K562 (cell line): ENCODE data around the gene PPARD. TPM values are rescaled to one million over a fixed set of nuclear protein-coding genes. Genes with fewer than 3 reads are reported as not detected.

ENCODE experiments used
- ATF7 ChIP-seq: fragments of 450-650 bp; IDR thresholded peaks from 2 replicates; pipeline ENCODE4 v1.7.1; 2014; ENCODE audit warnings: mild to moderate bottlenecking, moderate library complexity
- BCOR ChIP-seq: fragments of 450-650 bp; IDR thresholded peaks from 2 replicates; pipeline ENCODE4 v1.6.1; 2016
- E2F1 ChIP-seq: sonication (generic); formaldehyde crosslinking; IDR thresholded peaks from 2 replicates; pipeline ENCODE4 v1.8.1; 2023; ENCODE audit warnings: mild to moderate bottlenecking, missing genetic modification reagents, moderate library complexity
- ESRRA ChIP-seq: fragments of 450-650 bp; IDR thresholded peaks from 2 replicates; pipeline ENCODE4 v1.6.1; 2014; ENCODE audit warnings: low read depth, mild to moderate bottlenecking, moderate library complexity, borderline replicate concordance
- FOSL1 ChIP-seq: fragments of 200-800 bp; sonication (Bioruptor generic); conservative IDR thresholded peaks from 2 replicates; pipeline ENCODE4 v1.6.1; 2016; ENCODE audit warnings: missing genetic modification characterization, missing compliant biosample characterization
- HDAC8 ChIP-seq: fragments of 450-650 bp; IDR thresholded peaks from 2 replicates; pipeline ENCODE4 v1.6.1; 2016; ENCODE audit warnings: mild to moderate bottlenecking, missing genetic modification characterization, moderate library complexity, missing compliant biosample characterization
- HIVEP1 ChIP-seq: fragments of 250-450 bp; sonication (Bioruptor Pico); IDR thresholded peaks from 2 replicates; pipeline ENCODE4 v1.4.0; 2020; ENCODE audit warnings: mild to moderate bottlenecking
- HOXB6 ChIP-seq: fragments of 250-450 bp; sonication (Bioruptor Pico); IDR thresholded peaks from 2 replicates; pipeline ENCODE4 v1.5.1; 2022; ENCODE audit warnings: mild to moderate bottlenecking, borderline replicate concordance
- MITF ChIP-seq: IDR thresholded peaks from 2 replicates; pipeline ENCODE4 v1.6.1; 2014; ENCODE audit warnings: antibody characterized with exemption
- PCBP1 ChIP-seq: fragments of 200-400 bp; formaldehyde crosslinking; IDR thresholded peaks from 2 replicates; pipeline ENCODE4 v1.6.1; 2018; ENCODE audit warnings: mild to moderate bottlenecking, low read depth, low read length; ENCODE audit not compliant: poor library complexity, severe bottlenecking
- SAP30 ChIP-seq: fragments of 200-600 bp; sonication (generic); IDR thresholded peaks from 2 replicates; pipeline ENCODE4 v1.6.1; 2012; ENCODE audit warnings: borderline replicate concordance, low read depth, mild to moderate bottlenecking, moderate library complexity, low read length, control low read depth, inconsistent platforms; ENCODE audit not compliant: insufficient read depth, poor library complexity, severe bottlenecking
- TAF7 ChIP-seq: fragments of 450-650 bp; IDR thresholded peaks from 2 replicates; pipeline ENCODE4 v1.6.1; 2016; ENCODE audit warnings: missing genetic modification characterization, missing compliant biosample characterization
- ZKSCAN3 ChIP-seq: fragments of 250-450 bp; sonication (Bioruptor Pico); IDR thresholded peaks from 2 replicates; pipeline ENCODE4 v1.4.0; 2020
- polyA plus RNA-seq, 8 experiments: library from polyadenylated mRNA; depleted of rRNA in 4 of 8; stranded (reverse) in 5 of 8; unstranded in 3 of 8; fragments of >200 nt; fragmentation: Nextera tagmentation in 2 of 8; fragmentation: Illumina TruSeq in 1 of 8; extraction: Ambion mirVana in 2 of 8; extraction: Trizol in 1 of 8; gene quantifications; 2 replicates each; pipeline versions ENCODE4 v1.2.1 to v1.2.3, GENCODE V29; 2011 to 2014; ENCODE audit warnings: inconsistent platforms in 1 of 8, missing spikeins in 1 of 8
- total RNA-seq, 7 experiments: library from RNA; depleted of rRNA in 6 of 7; stranded (reverse); fragments of >200 nt in 6 of 7; fragmentation: Illumina TruSeq in 2 of 7; extraction: Trizol in 2 of 7; gene quantifications; 2 replicates each; pipeline versions ENCODE4 v1.2.1 to v1.2.3, GENCODE V29; 2011 to 2021; ENCODE audit warnings: low replicate concordance in 1 of 7
- TF ChIP-seq, protein P1 (sequence below): sonication (generic); formaldehyde crosslinking; IDR thresholded peaks from 2 replicates; pipeline ENCODE4 v1.8.0; 2023; ENCODE audit warnings: mild to moderate bottlenecking, missing genetic modification reagents
- TF ChIP-seq, protein P2 (sequence below): fragments of 250-450 bp; sonication (Bioruptor Pico); IDR thresholded peaks from 2 replicates; pipeline ENCODE4 v1.5.1; 2021; ENCODE audit warnings: mild to moderate bottlenecking
- TF ChIP-seq, protein P3 (sequence below): fragments of 200-800 bp; sonication (Bioruptor generic); IDR thresholded peaks from 2 replicates; pipeline ENCODE4 v1.6.1; 2017; ENCODE audit warnings: missing genetic modification characterization, missing compliant biosample characterization

Gene PPARD
- total and polyA plus RNA-seq, 9 of the 15 experiments (the other 6 are each of a cell fraction or from before 2014, with no cell fraction given): 0.14 to 13.2 (median 3.8) TPM

GRCh38 chr6:35468181-35468979, 126.0 kb downstream of the PPARD start, which contains the start of gene RPL10A (continued):
- peak; percentile 94 for TF ChIP-seq E2F1 (CRISPR knock-in tag)
- TF ChIP-seq ATF7: peak; percentile 87
- peak; percentile 29 for TF ChIP-seq FOSL1 (tag)
- TF ChIP-seq, protein P1, sequence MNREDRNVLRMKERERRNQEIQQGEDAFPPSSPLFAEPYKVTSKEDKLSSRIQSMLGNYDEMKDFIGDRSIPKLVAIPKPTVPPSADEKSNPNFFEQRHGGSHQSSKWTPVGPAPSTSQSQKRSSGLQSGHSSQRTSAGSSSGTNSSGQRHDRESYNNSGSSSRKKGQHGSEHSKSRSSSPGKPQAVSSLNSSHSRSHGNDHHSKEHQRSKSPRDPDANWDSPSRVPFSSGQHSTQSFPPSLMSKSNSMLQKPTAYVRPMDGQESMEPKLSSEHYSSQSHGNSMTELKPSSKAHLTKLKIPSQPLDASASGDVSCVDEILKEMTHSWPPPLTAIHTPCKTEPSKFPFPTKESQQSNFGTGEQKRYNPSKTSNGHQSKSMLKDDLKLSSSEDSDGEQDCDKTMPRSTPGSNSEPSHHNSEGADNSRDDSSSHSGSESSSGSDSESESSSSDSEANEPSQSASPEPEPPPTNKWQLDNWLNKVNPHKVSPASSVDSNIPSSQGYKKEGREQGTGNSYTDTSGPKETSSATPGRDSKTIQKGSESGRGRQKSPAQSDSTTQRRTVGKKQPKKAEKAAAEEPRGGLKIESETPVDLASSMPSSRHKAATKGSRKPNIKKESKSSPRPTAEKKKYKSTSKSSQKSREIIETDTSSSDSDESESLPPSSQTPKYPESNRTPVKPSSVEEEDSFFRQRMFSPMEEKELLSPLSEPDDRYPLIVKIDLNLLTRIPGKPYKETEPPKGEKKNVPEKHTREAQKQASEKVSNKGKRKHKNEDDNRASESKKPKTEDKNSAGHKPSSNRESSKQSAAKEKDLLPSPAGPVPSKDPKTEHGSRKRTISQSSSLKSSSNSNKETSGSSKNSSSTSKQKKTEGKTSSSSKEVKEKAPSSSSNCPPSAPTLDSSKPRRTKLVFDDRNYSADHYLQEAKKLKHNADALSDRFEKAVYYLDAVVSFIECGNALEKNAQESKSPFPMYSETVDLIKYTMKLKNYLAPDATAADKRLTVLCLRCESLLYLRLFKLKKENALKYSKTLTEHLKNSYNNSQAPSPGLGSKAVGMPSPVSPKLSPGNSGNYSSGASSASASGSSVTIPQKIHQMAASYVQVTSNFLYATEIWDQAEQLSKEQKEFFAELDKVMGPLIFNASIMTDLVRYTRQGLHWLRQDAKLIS (CRISPR knock-in tag): peak; percentile 99
- TF ChIP-seq HDAC8 (tag): peak; percentile 60; the same call in 1 of the 2 replicates
- peak; percentile 55; the same call in 1 of the 2 replicates for TF ChIP-seq BCOR
- TF ChIP-seq, protein P2, sequence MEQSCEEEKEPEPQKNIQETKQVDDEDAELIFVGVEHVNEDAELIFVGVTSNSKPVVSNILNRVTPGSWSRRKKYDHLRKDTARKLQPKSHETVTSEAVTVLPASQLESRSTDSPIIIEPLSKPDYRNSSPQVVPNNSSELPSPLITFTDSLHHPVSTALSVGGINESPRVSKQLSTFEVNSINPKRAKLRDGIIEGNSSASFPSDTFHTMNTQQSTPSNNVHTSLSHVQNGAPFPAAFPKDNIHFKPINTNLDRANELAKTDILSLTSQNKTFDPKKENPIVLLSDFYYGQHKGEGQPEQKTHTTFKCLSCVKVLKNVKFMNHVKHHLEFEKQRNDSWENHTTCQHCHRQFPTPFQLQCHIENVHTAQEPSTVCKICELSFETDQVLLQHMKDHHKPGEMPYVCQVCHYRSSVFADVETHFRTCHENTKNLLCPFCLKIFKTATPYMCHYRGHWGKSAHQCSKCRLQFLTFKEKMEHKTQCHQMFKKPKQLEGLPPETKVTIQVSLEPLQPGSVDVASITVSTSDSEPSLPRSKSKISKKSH: no peak
- TF ChIP-seq PCBP1: peak; percentile 75
- TF ChIP-seq HOXB6 (CRISPR knock-in tag): no peak
- TF ChIP-seq HIVEP1 (CRISPR knock-in tag): peak; percentile 61; the same call in 1 of the 2 replicates
- TF ChIP-seq ZKSCAN3: no peak
- TF ChIP-seq MITF: peak; percentile 5; the same call in 1 of the 2 replicates
- TF ChIP-seq ESRRA: peak; percentile 87
- TF ChIP-seq SAP30: peak; percentile 86
- TF ChIP-seq TAF7 (tag): peak; percentile 100
- TF ChIP-seq, protein P3, sequence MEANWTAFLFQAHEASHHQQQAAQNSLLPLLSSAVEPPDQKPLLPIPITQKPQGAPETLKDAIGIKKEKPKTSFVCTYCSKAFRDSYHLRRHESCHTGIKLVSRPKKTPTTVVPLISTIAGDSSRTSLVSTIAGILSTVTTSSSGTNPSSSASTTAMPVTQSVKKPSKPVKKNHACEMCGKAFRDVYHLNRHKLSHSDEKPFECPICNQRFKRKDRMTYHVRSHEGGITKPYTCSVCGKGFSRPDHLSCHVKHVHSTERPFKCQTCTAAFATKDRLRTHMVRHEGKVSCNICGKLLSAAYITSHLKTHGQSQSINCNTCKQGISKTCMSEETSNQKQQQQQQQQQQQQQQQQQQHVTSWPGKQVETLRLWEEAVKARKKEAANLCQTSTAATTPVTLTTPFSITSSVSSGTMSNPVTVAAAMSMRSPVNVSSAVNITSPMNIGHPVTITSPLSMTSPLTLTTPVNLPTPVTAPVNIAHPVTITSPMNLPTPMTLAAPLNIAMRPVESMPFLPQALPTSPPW (CRISPR knock-in tag): peak; percentile 84
